Measurements from ENCODE around the gene CLPTM1.

The CLPTM1 gene

DNA sequence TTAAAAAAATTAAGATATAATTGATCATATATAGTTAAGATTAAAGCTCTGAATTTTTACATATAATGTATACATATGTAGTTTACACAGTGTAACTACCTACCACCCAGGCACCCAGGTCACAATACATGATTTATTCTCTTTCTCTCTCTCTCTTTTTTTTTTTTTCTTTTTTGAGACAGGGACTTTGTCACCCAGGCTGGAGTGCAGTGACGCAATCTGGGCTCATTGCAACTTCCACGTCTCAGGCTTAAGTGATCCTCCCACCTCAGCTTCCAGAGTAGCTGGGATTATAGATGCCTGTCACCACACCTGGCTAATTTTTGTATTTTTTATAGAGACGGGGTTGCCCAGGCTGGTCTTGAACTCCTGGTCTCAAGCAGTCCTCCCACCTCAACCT, 64.9 kb downstream of the CLPTM1 start:
- Histone ChIP-seq H3K79me2 (ENCODE audit: insufficient read depth, low read length) (no peaks in the 10 kb centered on the region), H4K20me1 (ENCODE audit: insufficient read depth, low read length) (no peaks in the 10 kb centered on the region), H3K4me1 (ENCODE audit: insufficient read depth, low read length, severe bottlenecking) (peaks cover 31% of the 10 kb centered on the region), H3K4me2 (ENCODE audit: low read length) (no peak overlapping the region), H3K9me3 (ENCODE audit: low read length) (no peaks in the 10 kb centered on the region), H3F3A (ENCODE audit: insufficient read depth, low read length) (peaks cover 11% of the 10 kb centered on the region), H3K9ac (ENCODE audit: low read length) (no peak overlapping the region), H3K4me3 (ENCODE audit: low read depth, low read length, poor library complexity, severe bottlenecking) (no peak overlapping the region), H3K27ac (ENCODE audit: low read depth, low read length, poor library complexity, severe bottlenecking) (no peak overlapping the region), H2AFZ (ENCODE audit: low read length) (no peak overlapping the region), H3K27me3 (ENCODE audit: insufficient read depth, low read length) (no peaks in the 10 kb centered on the region), H3K36me3 (ENCODE audit: insufficient read depth, low read length) (peaks cover 33% of the 10 kb centered on the region), H3K9me2 (ENCODE audit: low read depth, low read length) (no peaks in the 10 kb centered on the region)
- no peak for TF ChIP-seq EZH2 (IDR thresholded peaks at IDR 0.05; ENCODE audit: borderline replicate concordance, low read length)

DNA sequence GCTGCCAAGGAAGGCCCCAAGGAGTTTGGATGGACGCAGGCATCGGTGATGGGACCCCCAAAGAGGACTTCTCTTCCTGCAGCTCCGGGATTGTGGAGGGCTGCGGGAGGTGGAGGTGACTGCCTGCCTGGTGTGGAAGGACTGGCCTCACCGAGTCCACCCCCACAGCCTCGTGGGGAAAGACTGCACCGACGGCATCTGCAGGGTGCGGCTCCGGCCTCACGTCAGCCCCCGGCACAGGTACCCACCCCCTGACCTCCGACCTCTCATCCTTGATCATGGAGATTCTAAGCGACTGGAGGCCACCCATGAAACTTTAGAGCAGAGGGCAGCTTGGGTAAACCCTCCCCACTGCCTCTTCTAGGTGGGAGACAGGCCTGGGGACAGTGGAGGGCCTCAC, 66.8 kb downstream of the CLPTM1 start:
- Histone ChIP-seq H3K9me3 (ENCODE audit: low read length) (no peaks in the 10 kb centered on the region), H3K4me3 (ENCODE audit: low read depth, low read length, poor library complexity, severe bottlenecking) (no peak overlapping the region), H3F3A (ENCODE audit: insufficient read depth, low read length) (peaks cover 6% of the 10 kb centered on the region; the same call in 1 of the 2 replicates), H4K20me1 (ENCODE audit: insufficient read depth, low read length) (no peaks in the 10 kb centered on the region), H3K4me1 (ENCODE audit: insufficient read depth, low read length, severe bottlenecking) (peaks cover 12% of the 10 kb centered on the region), H3K27ac (ENCODE audit: low read depth, low read length, poor library complexity, severe bottlenecking) (no peak overlapping the region), H3K27me3 (ENCODE audit: insufficient read depth, low read length) (no peaks in the 10 kb centered on the region), H3K4me2 (ENCODE audit: low read length) (no peak overlapping the region), H3K36me3 (ENCODE audit: insufficient read depth, low read length) (peaks cover 36% of the 10 kb centered on the region), H3K9ac (ENCODE audit: low read length) (no peak overlapping the region), H2AFZ (ENCODE audit: low read length) (no peak overlapping the region), H3K79me2 (ENCODE audit: insufficient read depth, low read length) (no peaks in the 10 kb centered on the region), H3K9me2 (ENCODE audit: low read depth, low read length) (no peaks in the 10 kb centered on the region)
- TF ChIP-seq, protein P1, sequence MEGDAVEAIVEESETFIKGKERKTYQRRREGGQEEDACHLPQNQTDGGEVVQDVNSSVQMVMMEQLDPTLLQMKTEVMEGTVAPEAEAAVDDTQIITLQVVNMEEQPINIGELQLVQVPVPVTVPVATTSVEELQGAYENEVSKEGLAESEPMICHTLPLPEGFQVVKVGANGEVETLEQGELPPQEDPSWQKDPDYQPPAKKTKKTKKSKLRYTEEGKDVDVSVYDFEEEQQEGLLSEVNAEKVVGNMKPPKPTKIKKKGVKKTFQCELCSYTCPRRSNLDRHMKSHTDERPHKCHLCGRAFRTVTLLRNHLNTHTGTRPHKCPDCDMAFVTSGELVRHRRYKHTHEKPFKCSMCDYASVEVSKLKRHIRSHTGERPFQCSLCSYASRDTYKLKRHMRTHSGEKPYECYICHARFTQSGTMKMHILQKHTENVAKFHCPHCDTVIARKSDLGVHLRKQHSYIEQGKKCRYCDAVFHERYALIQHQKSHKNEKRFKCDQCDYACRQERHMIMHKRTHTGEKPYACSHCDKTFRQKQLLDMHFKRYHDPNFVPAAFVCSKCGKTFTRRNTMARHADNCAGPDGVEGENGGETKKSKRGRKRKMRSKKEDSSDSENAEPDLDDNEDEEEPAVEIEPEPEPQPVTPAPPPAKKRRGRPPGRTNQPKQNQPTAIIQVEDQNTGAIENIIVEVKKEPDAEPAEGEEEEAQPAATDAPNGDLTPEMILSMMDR (IDR thresholded peaks at IDR 0.05; ENCODE audit: low read length), result no peak
- TF ChIP-seq EZH2 (IDR thresholded peaks at IDR 0.05; ENCODE audit: borderline replicate concordance, low read length), result no peak

DNA sequence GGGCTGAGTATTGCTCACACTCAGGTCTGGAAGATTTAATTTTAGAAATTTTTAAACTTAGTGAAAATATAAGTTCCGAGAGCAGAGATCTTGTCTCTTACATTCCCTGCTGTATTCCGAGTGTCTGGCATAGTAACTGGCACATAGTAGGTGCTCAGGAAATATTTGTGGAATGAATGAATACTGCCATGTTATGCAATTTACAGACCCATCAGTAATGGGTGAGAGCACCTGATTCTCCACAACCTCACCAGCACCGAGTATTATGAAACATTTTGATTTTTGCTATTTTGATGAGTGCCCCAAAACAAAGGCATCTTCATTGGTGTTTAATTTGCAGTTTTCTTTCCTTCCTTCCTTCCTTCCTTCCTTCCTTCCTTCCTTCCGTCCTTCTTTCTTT, 67.9 kb downstream of the CLPTM1 start:
- Histone ChIP-seq H4K20me1 (ENCODE audit: insufficient read depth, low read length) (no peaks in the 10 kb centered on the region), H3K9me3 (ENCODE audit: low read length) (no peaks in the 10 kb centered on the region), H2AFZ (ENCODE audit: low read length) (no peak overlapping the region), H3K9ac (ENCODE audit: low read length) (no peak overlapping the region), H3K27me3 (ENCODE audit: insufficient read depth, low read length) (no peaks in the 10 kb centered on the region), H3K36me3 (ENCODE audit: insufficient read depth, low read length) (peaks cover 44% of the 10 kb centered on the region), H3K79me2 (ENCODE audit: insufficient read depth, low read length) (no peaks in the 10 kb centered on the region), H3K9me2 (ENCODE audit: low read depth, low read length) (no peaks in the 10 kb centered on the region), H3F3A (ENCODE audit: insufficient read depth, low read length) (no peaks in the 10 kb centered on the region), H3K4me1 (ENCODE audit: insufficient read depth, low read length, severe bottlenecking) (peaks cover 2% of the 10 kb centered on the region), H3K4me3 (ENCODE audit: low read depth, low read length, poor library complexity, severe bottlenecking) (no peak overlapping the region), H3K27ac (ENCODE audit: low read depth, low read length, poor library complexity, severe bottlenecking) (no peak overlapping the region), H3K4me2 (ENCODE audit: low read length) (no peak overlapping the region)
- TF ChIP-seq, protein P1 (IDR thresholded peaks at IDR 0.05; ENCODE audit: low read length), result no peak
- no peak for TF ChIP-seq EZH2 (IDR thresholded peaks at IDR 0.05; ENCODE audit: borderline replicate concordance, low read length)

DNA sequence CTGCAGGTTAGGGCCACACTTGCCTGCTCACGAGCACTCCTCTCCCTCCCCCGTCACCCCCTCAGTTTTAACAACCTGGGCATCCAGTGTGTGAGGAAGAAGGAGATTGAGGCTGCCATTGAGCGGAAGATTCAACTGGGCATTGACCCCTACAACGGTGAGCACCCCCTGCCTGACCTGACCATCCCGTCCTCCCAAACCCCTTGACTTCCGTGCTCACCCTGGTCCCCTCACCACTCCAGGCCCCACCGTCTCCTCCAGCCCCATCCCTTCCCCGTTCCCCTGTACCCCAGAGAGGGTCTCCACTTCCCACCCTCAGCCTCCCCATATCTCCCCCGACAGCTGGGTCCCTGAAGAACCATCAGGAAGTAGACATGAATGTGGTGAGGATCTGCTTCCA, 70.1 kb downstream of the CLPTM1 start:
- no peak overlapping the region for H3K4me3 ChIP-seq (ENCODE audit: low read depth, low read length, poor library complexity, severe bottlenecking)
- H3K79me2 ChIP-seq (ENCODE audit: insufficient read depth, low read length), result no peaks in the 10 kb centered on the region
- no peak overlapping the region for H2AFZ ChIP-seq (ENCODE audit: low read length)
- no peaks in the 10 kb centered on the region for H4K20me1 ChIP-seq (ENCODE audit: insufficient read depth, low read length)
- H3K9me3 ChIP-seq (ENCODE audit: low read length), result no peaks in the 10 kb centered on the region
- no peak overlapping the region for H3K9ac ChIP-seq (ENCODE audit: low read length)
- H3K4me2 ChIP-seq (ENCODE audit: low read length), result no peak overlapping the region
- H3K9me2 ChIP-seq (ENCODE audit: low read depth, low read length), result no peaks in the 10 kb centered on the region
- H3F3A ChIP-seq (ENCODE audit: insufficient read depth, low read length), result no peaks in the 10 kb centered on the region
- peaks cover 52% of the 10 kb centered on the region for H3K36me3 ChIP-seq (ENCODE audit: insufficient read depth, low read length)
- no peak for TF ChIP-seq EZH2 (IDR thresholded peaks at IDR 0.05; ENCODE audit: borderline replicate concordance, low read length)
- TF ChIP-seq, protein P1 (IDR thresholded peaks at IDR 0.05; ENCODE audit: low read length), result no peak
- no peak overlapping the region for H3K27ac ChIP-seq (ENCODE audit: low read depth, low read length, poor library complexity, severe bottlenecking)
- H3K27me3 ChIP-seq (ENCODE audit: insufficient read depth, low read length), result no peaks in the 10 kb centered on the region
- H3K4me1 ChIP-seq (ENCODE audit: insufficient read depth, low read length, severe bottlenecking), result no peaks in the 10 kb centered on the region

Measured in OCI-LY1 (cell line).